Progenitor cell of endocrine pancreas (in vitro differentiated cells): ENCODE measurements around the gene TP53I11. TPM values are rescaled to one million over a fixed set of nuclear protein-coding genes. Genes with fewer than 3 reads are reported as not detected.

Experiments used
- DNase-seq: peaks from one replicate; pipeline ENCODE4 v3.0.0; 2021; ENCODE audit warnings: low spot score; ENCODE audit not compliant: unreplicated experiment
- H3K27ac Mint-ChIP-seq: 2 replicates; pipeline ENCODE4 v1.8.0; 2021; ENCODE audit warnings: mild to moderate bottlenecking, moderate library complexity, mixed read lengths
- H3K27me3 Mint-ChIP-seq: 2 replicates; pipeline ENCODE4 v1.8.0; 2021; ENCODE audit warnings: mixed read lengths
- H3K36me3 Mint-ChIP-seq: 2 replicates; pipeline ENCODE4 v1.8.0; 2022; ENCODE audit warnings: mixed read lengths; ENCODE audit not compliant: insufficient read depth
- H3K4me1 Mint-ChIP-seq: 2 replicates; pipeline ENCODE4 v1.8.0; 2021; ENCODE audit warnings: low read depth, mixed read lengths
- H3K4me3 Mint-ChIP-seq: 2 replicates; pipeline ENCODE4 v1.8.0; 2021; ENCODE audit warnings: low read depth, mild to moderate bottlenecking, moderate library complexity, mixed read lengths
- H3K9me3 Mint-ChIP-seq: 2 replicates; pipeline ENCODE4 v1.8.0; 2021; ENCODE audit warnings: low read depth, mixed read lengths
- total RNA-seq: library from RNA; stranded (reverse); gene quantifications from 2 replicates; pipeline ENCODE4 v1.2.1, GENCODE V29; 2021
- TF ChIP-seq, protein P1 (sequence below): fragments of 200-600 bp; sonication (generic); IDR thresholded peaks from one replicate; pipeline ENCODE4 v1.5.0; 2021; ENCODE audit warnings: antibody characterized with exemption, mild to moderate bottlenecking; ENCODE audit not compliant: unreplicated experiment

Gene TP53I11
- total RNA-seq, 1 donor from 2014 or later, result 82.8 TPM

DNA sequence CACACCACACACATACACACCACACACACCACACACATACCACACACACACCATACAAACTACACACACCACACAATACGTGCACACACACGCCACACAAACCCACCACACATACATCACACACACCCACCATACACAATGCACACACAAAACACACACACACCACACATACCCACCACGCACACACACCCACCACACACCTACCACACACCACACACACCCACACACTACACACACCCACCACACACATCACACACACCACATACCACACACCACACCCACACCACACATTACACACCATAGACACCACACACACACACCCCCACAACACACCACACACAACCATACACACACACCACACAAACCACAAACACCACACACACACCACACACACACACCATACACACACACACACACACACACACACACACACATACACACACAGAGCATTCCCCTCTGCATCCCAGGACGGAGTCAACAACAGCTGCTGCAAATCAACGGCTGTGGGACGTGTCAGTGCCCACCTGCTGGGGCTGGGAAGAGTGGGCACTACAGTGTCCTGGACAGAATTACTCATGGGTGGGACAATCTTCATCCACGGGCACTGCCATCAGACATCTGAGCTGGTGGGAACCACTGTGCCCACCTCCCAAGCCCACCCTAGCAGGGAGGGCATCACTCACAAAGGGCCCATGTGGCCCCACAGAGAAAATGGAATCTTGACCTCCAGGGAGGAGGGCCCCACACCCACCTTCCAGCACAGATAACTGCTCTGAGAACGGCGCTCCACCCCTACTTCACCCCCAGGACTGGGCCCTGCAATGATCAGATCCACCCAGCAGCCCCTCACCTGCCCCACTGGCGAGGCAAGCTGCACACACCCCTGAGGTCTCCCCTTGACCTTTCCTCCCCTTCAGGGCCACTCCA, 8.4 kb downstream of the TP53I11 start:
- Mint-ChIP-seq H3K4me3 (no peak overlapping the region), H3K36me3 (peaks cover 3% of the 10 kb centered on the region), H3K4me1 (peaks cover 7% of the 10 kb centered on the region), H3K27ac (no peak overlapping the region), H3K27me3 (no peaks in the 10 kb centered on the region), H3K9me3 (no peaks in the 10 kb centered on the region)
- TF ChIP-seq, protein P1, sequence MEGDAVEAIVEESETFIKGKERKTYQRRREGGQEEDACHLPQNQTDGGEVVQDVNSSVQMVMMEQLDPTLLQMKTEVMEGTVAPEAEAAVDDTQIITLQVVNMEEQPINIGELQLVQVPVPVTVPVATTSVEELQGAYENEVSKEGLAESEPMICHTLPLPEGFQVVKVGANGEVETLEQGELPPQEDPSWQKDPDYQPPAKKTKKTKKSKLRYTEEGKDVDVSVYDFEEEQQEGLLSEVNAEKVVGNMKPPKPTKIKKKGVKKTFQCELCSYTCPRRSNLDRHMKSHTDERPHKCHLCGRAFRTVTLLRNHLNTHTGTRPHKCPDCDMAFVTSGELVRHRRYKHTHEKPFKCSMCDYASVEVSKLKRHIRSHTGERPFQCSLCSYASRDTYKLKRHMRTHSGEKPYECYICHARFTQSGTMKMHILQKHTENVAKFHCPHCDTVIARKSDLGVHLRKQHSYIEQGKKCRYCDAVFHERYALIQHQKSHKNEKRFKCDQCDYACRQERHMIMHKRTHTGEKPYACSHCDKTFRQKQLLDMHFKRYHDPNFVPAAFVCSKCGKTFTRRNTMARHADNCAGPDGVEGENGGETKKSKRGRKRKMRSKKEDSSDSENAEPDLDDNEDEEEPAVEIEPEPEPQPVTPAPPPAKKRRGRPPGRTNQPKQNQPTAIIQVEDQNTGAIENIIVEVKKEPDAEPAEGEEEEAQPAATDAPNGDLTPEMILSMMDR, result no peak
- no peak for DNase-seq

DNA sequence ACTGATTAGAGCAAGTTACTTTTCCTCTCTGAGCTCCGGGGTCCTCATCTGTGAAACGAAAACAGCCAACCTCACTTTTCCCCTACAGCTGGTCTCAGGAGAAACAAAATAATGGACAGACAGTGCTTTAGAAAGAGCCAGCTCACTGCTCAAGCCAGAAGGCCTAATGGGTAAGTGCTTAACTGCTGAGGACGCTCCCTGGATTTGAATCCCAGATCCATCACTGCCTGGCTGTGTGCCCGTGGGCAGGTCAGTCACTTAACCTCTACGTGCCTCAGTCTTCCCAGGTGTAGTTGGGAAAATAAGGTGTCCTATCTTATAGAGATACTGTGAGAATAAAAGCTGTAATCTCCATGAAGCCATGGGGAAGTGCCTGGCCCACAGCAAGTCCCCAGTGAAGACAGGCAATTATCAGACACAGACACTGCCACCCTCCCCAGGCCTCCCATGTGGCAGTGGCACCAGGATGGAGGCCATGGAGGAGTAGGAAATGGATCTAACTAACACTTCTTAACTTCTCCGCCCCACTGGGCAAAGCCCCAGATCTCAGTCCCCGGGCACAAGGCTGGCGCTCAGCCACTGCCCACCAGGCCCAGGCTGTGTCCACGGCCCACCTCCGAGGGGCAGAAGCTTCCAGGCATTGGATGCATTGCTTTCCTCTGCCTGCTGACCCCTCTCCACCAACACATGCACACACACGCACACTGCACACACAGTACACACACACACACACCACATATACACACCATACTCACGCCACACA, 9.2 kb downstream of the TP53I11 start:
- Mint-ChIP-seq H3K9me3 (no peaks in the 10 kb centered on the region), H3K4me3 (no peak overlapping the region), H3K4me1 (peaks cover 7% of the 10 kb centered on the region), H3K27ac (no peak overlapping the region), H3K36me3 (peaks cover 3% of the 10 kb centered on the region), H3K27me3 (no peaks in the 10 kb centered on the region)
- TF ChIP-seq, protein P1, result no peak
- DNase-seq, result no peak

DNA sequence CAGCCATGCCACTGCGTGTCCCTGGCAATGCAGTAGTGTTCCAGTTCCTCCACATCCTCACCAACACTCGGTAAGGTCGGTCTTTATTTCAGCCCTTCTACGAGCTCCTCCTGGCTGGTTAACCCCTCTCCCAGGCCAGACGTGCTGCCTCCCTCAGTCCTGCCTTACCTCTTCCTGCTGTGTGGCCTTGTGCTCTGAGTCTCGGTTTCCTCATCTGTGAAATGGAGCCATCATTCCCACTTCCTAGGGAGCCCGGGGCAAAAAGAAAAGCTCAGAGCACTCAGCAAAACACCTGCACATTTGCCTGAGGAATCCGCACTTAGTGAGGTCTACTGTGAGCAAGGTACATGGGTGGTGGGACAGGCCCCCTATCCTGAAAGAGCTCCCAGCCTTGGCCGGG, 9.8 kb downstream of the TP53I11 start:
- H3K4me1 Mint-ChIP-seq, result peaks cover 7% of the 10 kb centered on the region
- no peaks in the 10 kb centered on the region for H3K9me3 Mint-ChIP-seq
- TF ChIP-seq, protein P1, result no peak
- no peak overlapping the region for H3K27ac Mint-ChIP-seq
- H3K36me3 Mint-ChIP-seq, result peaks cover 3% of the 10 kb centered on the region
- no peak overlapping the region for H3K4me3 Mint-ChIP-seq
- no peak for DNase-seq
- no peaks in the 10 kb centered on the region for H3K27me3 Mint-ChIP-seq

DNA sequence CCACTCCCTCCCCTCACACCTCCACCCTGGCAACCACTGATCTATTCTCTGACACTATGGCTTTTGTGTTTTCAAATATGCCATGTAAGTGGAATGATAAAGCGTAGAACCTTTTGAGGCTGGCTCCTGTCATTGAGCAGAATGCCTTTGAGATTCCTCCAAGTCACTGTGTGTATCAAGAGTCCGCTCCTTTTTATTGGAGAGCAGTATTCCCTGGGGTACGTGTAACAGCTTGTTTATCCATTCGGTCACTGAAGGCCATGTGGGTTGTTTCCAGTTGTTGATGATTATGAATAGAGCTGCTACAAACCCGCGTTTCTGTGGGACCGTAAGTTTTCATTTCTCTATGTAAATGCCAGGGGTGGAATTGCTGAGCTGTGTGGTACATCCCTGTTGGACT, 10.3 kb downstream of the TP53I11 start:
- no peak for DNase-seq
- Mint-ChIP-seq H3K4me3 (no peak overlapping the region), H3K9me3 (no peaks in the 10 kb centered on the region), H3K4me1 (peaks cover 7% of the 10 kb centered on the region), H3K36me3 (peaks cover 4% of the 10 kb centered on the region), H3K27me3 (no peaks in the 10 kb centered on the region), H3K27ac (no peak overlapping the region)
- TF ChIP-seq, protein P1, result no peak

DNA sequence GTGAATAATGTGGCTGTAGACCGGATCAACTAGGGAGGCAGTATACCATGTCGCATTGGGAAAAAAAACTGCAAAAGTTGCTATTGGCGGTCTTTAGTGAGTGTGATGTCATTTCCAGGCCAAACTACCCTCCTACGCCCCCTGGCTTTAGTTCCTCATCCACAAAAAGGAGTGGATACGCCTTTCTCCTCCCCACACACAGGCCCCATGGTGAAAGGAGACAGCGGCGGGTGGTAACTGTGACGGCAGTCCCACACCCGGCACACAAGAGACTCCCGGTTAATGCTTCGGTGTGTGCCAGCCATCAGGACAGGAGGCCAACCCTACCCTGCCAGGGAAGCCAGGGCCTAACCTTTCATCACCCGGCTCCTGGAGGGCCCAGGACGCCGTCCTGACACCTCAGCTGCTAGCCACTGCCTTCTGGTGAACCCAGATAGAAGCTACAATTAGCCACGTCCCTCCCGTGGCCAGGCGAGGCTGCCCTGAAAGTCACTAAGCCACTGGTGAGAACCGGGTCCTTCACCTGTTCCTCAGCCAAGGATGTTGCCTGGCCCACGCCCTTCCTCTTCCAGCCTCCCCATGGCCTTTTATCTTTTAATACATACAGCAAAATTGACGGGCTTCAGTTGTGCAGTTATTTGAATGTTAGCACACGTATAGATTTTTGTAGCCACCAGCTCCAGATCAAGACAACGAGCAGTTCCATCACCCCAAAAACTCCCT, 10.8 kb downstream of the TP53I11 start:
- H3K27me3 Mint-ChIP-seq, result no peaks in the 10 kb centered on the region
- no peak overlapping the region for H3K4me3 Mint-ChIP-seq
- peaks cover 7% of the 10 kb centered on the region for H3K4me1 Mint-ChIP-seq
- H3K9me3 Mint-ChIP-seq, result no peaks in the 10 kb centered on the region
- no peak for DNase-seq
- TF ChIP-seq, protein P1, result peak; percentile 20
- H3K36me3 Mint-ChIP-seq, result peaks cover 4% of the 10 kb centered on the region
- H3K27ac Mint-ChIP-seq, result peak overlapping the region; percentile 49
